Aorta (tissue), 5 donors: ENCODE data around the gene CCL18. TPM values are rescaled to one million over a fixed set of nuclear protein-coding genes. Genes with fewer than 3 reads are reported as not detected.
"Not testable (repeated sequence)": the region's sequence is repeated elsewhere in the genome, so short reads cannot be mapped to it uniquely, and the experiment has no call there.

Experiments
- ATAC-seq: fragments of 200-7000 bp; cut with Tn5 transposase; one replicate; pipeline ENCODE4 v1.9.1; 2022; ENCODE audit warnings: moderate library complexity; ENCODE audit not compliant: low FRiP score
- DNase-seq, 2 donors: peaks; one replicate each; pipeline ENCODE4 v3.0.0-alpha.2; 2020
- H3K27ac ChIP-seq, 2 donors: one replicate each; pipeline ENCODE4 v1.5.1; 2013; ENCODE audit warnings: low read length in 2 of 2, mild to moderate bottlenecking in 2 of 2, moderate library complexity in 2 of 2, control low read depth in 1 of 2, inconsistent platforms in 1 of 2, low read depth in 1 of 2
- H3K27me3 ChIP-seq, 2 donors: one replicate each; pipeline ENCODE4 v1.6.1; 2013; ENCODE audit warnings: control low read depth in 1 of 2, low read length in 1 of 2, mild to moderate bottlenecking in 1 of 2, moderate library complexity in 1 of 2; ENCODE audit not compliant: insufficient read depth in 2 of 2, control insufficient read depth in 1 of 2
- H3K36me3 ChIP-seq, 2 donors: one replicate each; pipeline ENCODE4 v1.6.1; 2013; ENCODE audit warnings: control low read depth in 1 of 2, low read length in 1 of 2, mild to moderate bottlenecking in 1 of 2; ENCODE audit not compliant: insufficient read depth in 2 of 2, control insufficient read depth in 1 of 2
- H3K4me1 ChIP-seq, 2 donors: one replicate each; pipeline ENCODE4 v1.6.1; 2013; ENCODE audit warnings: low read length in 2 of 2, control low read depth in 1 of 2, mild to moderate bottlenecking in 1 of 2, moderate library complexity in 1 of 2; ENCODE audit not compliant: insufficient read depth in 2 of 2, control insufficient read depth in 1 of 2
- H3K4me3 ChIP-seq, 2 donors: one replicate each; pipeline ENCODE4 v1.5.1; 2013; ENCODE audit warnings: low read length in 2 of 2, control low read depth in 1 of 2, mild to moderate bottlenecking in 1 of 2
- H3K9me3 ChIP-seq: one replicate; pipeline ENCODE4 v1.6.1; 2013; ENCODE audit warnings: mild to moderate bottlenecking, low read length; ENCODE audit not compliant: control insufficient read depth
- WGBS, 2 donors: extraction: QIAGEN DNeasy Blood & Tissue Kit; methylation state at CpG; one replicate each; pipeline ENCODE4 v1.1.7; 2013; 5-methylcytosine and 5-hydroxymethylcytosine counted together
- intact Hi-C, 2 donors: fragments of 100-400 bp; cut with DNase I; formaldehyde crosslinking; loops; one replicate each; pipeline versions ENCODE4 v1.14.2 to v1.15.0; 2022
- polyA plus RNA-seq, 2 donors: library from polyadenylated mRNA; stranded (reverse); fragments of 200-250 nt; gene quantifications; one replicate each; pipeline ENCODE4 v1.2.3, GENCODE V29; 2013
- total RNA-seq, 2 donors: library from RNA; stranded (reverse); fragmentation: NEBNext Ultra II Directional; extraction: Animal tissue kit (Norgen Biotek cat#: 25700); gene quantifications; one replicate each; pipeline ENCODE4 v1.2.1, GENCODE V29; 2021
- donor health status: healthy with polysubstance abuse.
- donor health status: Bipolar disorder and iron deficiency.
- donor health status: DM: no; HTN: no; CAD: no.
- donor health status: DM: no; HTN: no; CAD: no.
- donor health status: DM: yes; HTN: yes; CAD: no.

The CCL18 gene
- total and polyA plus RNA-seq, 4 donors, result 0.64 to 53.0 (median 22.3) TPM

DNA sequence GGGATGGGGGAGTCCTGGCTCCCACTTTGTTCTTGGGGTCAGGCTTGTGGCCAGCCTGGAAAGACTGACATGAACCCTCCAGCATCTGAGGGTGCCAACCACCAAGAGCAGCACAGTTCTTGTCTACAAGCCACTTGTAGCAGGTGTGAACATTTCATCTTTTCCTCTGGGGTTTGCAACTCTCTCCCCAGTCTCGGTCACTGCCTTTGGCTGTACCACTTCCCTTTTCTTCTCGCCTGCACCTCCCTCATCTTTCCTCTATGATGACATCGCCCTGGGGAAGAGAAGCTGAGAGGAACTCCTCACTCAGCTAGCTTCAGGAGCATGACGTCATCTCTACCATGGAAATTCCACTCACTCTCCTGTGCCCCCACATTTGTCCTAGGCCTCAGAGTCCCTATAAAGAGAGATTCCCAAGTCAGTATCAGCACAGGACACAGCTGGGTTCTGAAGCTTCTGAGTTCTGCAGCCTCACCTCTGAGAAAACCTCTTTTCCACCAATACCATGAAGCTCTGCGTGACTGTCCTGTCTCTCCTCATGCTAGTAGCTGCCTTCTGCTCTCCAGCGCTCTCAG is 39.4 kb downstream of the CCL18 start, which contains the start of gene CCL4:
Gene CCL4 (plus strand): TSS at position 427 of the 575 bp plus-strand sequence. CDS start 79 bp downstream, at position 506.
- H3K4me1 ChIP-seq, H3K36me3 ChIP-seq, H3K4me3 ChIP-seq, H3K27ac ChIP-seq, intact Hi-C loops, H3K27me3 ChIP-seq, DNase-seq, H3K9me3 ChIP-seq: not testable (repeated sequence)
- peak; percentile 73 for ATAC-seq
- WGBS, 2 donors, result 52 to 67% methylated on average over 6 of the region's 6 CpGs

DNA sequence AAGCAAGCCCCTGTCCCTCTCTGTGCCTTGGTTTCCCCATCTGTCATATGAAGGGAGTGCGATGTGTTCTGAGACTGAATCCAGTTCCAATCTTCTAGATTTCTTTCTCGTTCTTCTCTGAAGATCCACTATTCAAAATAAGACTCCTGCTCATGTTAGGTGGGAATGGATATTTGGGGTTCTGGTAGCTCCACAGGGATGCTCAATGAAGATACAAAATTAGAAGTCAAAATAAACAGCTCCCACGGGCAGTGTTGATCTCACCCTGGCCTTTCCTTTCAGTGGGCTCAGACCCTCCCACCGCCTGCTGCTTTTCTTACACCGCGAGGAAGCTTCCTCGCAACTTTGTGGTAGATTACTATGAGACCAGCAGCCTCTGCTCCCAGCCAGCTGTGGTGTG is 40.2 kb downstream of the CCL18 start:
- ATAC-seq, intact Hi-C loops, H3K27me3 ChIP-seq, DNase-seq, H3K4me3 ChIP-seq, H3K9me3 ChIP-seq, H3K4me1 ChIP-seq, H3K36me3 ChIP-seq, H3K27ac ChIP-seq: not testable (repeated sequence)
- WGBS, 2 donors, result 50 to 61% methylated on average over 6 to 7 of the region's 7 CpGs

GRCh38 chr17:36104701-36105181 is 40.7 kb downstream of the CCL18 start:
- intact Hi-C loops, result no loop called here
- Histone ChIP-seq H3K36me3 (no peaks in the 10 kb centered on the region), H3K27ac (no peak overlapping the region), H3K4me3 (no peak overlapping the region), H3K27me3 (peaks cover 0 to 1% of the 10 kb centered on the region in 2 donors), H3K9me3 (no peaks in the 10 kb centered on the region), H3K4me1 (no peaks in the 10 kb centered on the region)
- no peak for DNase-seq
- ATAC-seq, result no peak
- 16 to 18% methylated on average over 4 of the region's 4 CpGs for WGBS, 2 donors

DNA sequence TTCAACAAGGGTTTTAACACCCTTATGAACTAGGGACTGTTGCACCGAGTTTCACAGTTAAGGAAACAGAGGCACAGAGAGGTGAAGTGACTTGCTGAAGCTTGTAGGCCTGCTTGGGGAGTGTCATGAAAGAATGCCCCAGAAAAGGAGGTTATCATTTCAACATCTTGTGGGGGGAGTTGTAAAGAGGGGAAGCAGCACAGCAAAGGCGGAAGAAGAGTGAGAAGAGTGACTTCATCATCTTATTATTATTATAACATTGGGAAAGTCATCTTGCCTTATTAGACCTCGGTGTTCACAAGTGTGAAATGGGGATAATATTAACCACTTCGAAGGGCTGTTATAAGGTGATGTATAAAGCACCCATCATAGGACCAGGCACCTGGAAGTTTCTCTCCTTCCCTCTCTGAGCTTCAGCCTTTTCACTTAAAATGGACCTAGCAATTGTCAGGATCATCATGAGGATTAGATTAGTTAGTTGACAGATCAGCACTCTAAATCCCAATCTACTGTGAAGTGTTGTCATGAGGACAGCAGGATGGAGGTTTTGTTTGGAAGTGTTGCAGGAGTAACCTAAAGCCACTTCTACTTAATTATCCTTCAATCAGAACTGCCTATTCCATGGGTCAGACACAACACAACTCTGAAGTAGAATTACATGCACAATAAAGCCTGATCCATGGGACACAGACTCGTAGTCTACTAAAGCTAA is 41.9 kb downstream of the CCL18 start:
- 79% methylated on average over 5 of the region's 5 CpGs for WGBS, 2 donors
- Histone ChIP-seq H3K9me3 (no peaks in the 10 kb centered on the region), H3K27me3 (peaks cover 0 to 1% of the 10 kb centered on the region in 2 donors), H3K27ac (no peak overlapping the region), H3K36me3 (no peaks in the 10 kb centered on the region), H3K4me1 (no peaks in the 10 kb centered on the region), H3K4me3 (no peak overlapping the region)
- ATAC-seq (no peak), DNase-seq (no peak)
- intact Hi-C loops, result no loop called here

- DNase-seq (no peak), ATAC-seq (no peak)
- Histone ChIP-seq H3K9me3 (no peaks in the 10 kb centered on the region), H3K4me3 (no peak overlapping the region), H3K4me1 (no peaks in the 10 kb centered on the region), H3K27me3 (peaks cover 0 to 1% of the 10 kb centered on the region in 2 donors), H3K27ac (no peak overlapping the region), H3K36me3 (no peaks in the 10 kb centered on the region)
- WGBS, 2 donors, result 88 to 94% methylated on average over 6 of the region's 6 CpGs
- intact Hi-C loops, result no loop called here
Measured at GRCh38 chr17:36106493-36106835, 42.4 kb downstream of the CCL18 start.

DNA sequence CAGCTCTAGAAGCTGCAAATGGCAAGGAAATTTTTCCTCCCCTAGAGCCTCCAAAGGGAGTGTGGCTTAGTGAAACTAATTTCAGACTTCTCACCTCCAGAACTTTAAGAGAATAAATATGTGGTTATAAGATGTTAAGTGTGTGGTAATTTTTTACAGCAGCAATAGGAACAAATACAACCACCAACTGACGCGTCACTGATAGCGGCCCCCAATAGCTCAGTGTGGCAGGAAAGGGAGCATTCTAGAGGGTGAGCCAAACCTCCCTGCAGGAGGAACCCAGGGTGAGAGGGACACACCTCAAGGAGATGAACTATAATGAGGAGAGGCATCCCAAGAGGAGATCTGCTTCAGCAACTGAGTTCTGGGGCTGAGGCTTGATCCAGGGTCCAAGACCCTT is 43.6 kb downstream of the CCL18 start:
- ATAC-seq, result no peak

GRCh38 chr17:36108265-36108664 is 44.2 kb downstream of the CCL18 start:
- H3K4me1 ChIP-seq, DNase-seq, intact Hi-C loops, H3K9me3 ChIP-seq, H3K27ac ChIP-seq, H3K4me3 ChIP-seq, H3K36me3 ChIP-seq, ATAC-seq, H3K27me3 ChIP-seq: not testable (repeated sequence)
- WGBS, 2 donors, result 77 to 79% methylated on average over 5 of the region's 5 CpGs

More for the DNA sequence above, 43.6 kb downstream of the CCL18 start:
- Histone ChIP-seq H3K27me3 (peaks cover 0 to 1% of the 10 kb centered on the region in 2 donors), H3K4me1 (no peaks in the 10 kb centered on the region), H3K4me3 (no peak overlapping the region), H3K9me3 (no peaks in the 10 kb centered on the region), H3K27ac (no peak overlapping the region), H3K36me3 (no peaks in the 10 kb centered on the region)
- intact Hi-C loops, result no loop called here
- WGBS, 2 donors, result 90 to 93% methylated on average over 3 of the region's 3 CpGs
- DNase-seq, result no peak

DNA sequence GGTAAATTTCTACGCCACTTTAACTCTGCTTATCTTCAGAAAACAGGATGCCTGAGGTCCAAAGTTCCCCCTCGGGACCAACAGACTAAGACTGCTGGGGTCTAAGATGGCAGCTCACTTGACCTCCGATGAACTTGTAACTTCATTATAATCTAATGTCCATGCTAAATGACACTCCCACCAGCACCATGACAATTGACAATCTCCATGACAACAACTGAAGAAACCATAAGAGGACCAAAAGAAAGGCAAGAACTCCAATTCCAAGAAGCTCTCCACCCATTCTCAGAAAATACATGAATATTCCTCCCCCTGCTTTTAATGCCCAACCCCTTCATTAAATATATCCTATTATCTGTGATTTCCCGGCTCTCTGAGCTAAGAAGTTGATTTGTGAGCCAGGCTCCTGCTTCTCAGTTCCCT is 47.0 kb downstream of the CCL18 start:
- ATAC-seq (no peak), DNase-seq (no peak)
- 67 to 69% methylated on average over 4 of the region's 4 CpGs for WGBS, 2 donors
- H3K4me1 ChIP-seq, result no peaks in the 10 kb centered on the region
- H3K27ac ChIP-seq, result no peak overlapping the region
- intact Hi-C loops, result no loop called here
- H3K36me3 ChIP-seq, result no peaks in the 10 kb centered on the region
- H3K27me3 ChIP-seq, result peaks cover 0 to 1% of the 10 kb centered on the region in 2 donors
- H3K9me3 ChIP-seq, result no peaks in the 10 kb centered on the region
- H3K4me3 ChIP-seq, result no peak overlapping the region

- DNase-seq (no peak), ATAC-seq (no peak)
- intact Hi-C loops, result no loop called here
- Histone ChIP-seq H3K9me3 (no peaks in the 10 kb centered on the region), H3K27me3 (no peaks in the 10 kb centered on the region), H3K4me3 (no peak overlapping the region), H3K27ac (no peak overlapping the region), H3K36me3 (no peaks in the 10 kb centered on the region), H3K4me1 (no peaks in the 10 kb centered on the region)
Measured at GRCh38 chr17:36112572-36112971, 48.5 kb downstream of the CCL18 start.
